H9 (cell line): ENCODE data around the gene RBM33. TPM values are rescaled to one million over a fixed set of nuclear protein-coding genes. Genes with fewer than 3 reads are reported as not detected.

Source experiments
- DNase-seq: peaks from one replicate; pipeline ENCODE4 v3.0.0-alpha.2; 2017
- H2AFZ ChIP-seq: one replicate; pipeline ENCODE4 v1.6.1; 2013; ENCODE audit warnings: mild to moderate bottlenecking, low read length, control low read depth, moderate library complexity
- H2AK5ac ChIP-seq: 2 replicates; pipeline ENCODE4 v1.6.1; 2013; ENCODE audit warnings: low read length, control low read depth, mixed read lengths; ENCODE audit not compliant: insufficient read length
- H2BK120ac ChIP-seq: one replicate; pipeline ENCODE4 v1.6.1; 2013; ENCODE audit warnings: low read depth, mild to moderate bottlenecking, low read length, control low read depth, inconsistent platforms; ENCODE audit not compliant: poor library complexity, severe bottlenecking
- H2BK12ac ChIP-seq: 2 replicates; pipeline ENCODE4 v1.6.1; 2013; ENCODE audit warnings: low read length, control low read depth, mixed read lengths, low read depth; ENCODE audit not compliant: insufficient read length
- H2BK15ac ChIP-seq: 2 replicates; pipeline ENCODE4 v1.6.1; 2013; ENCODE audit warnings: low read depth, low read length, control low read depth
- H2BK20ac ChIP-seq: one replicate; pipeline ENCODE4 v1.6.1; 2013; ENCODE audit warnings: low read depth, mild to moderate bottlenecking, low read length, control low read depth, inconsistent platforms; ENCODE audit not compliant: poor library complexity, severe bottlenecking
- H2BK5ac ChIP-seq: 2 replicates; pipeline ENCODE4 v1.6.1; 2013; ENCODE audit warnings: low read length, control low read depth, mixed read lengths; ENCODE audit not compliant: insufficient read length
- H3K14ac ChIP-seq: 2 replicates; pipeline ENCODE4 v1.6.1; 2013; ENCODE audit warnings: low read length, control low read depth; ENCODE audit not compliant: insufficient read depth
- H3K18ac ChIP-seq: 2 replicates; pipeline ENCODE4 v1.6.1; 2013; ENCODE audit warnings: low read depth, mild to moderate bottlenecking, mixed read lengths, low read length, control low read depth; ENCODE audit not compliant: insufficient read length
- H3K23ac ChIP-seq: 2 replicates; pipeline ENCODE4 v1.6.1; 2013; ENCODE audit warnings: low read length, control low read depth, mixed read lengths, low read depth; ENCODE audit not compliant: insufficient read length
- H3K23me2 ChIP-seq: 2 replicates; pipeline ENCODE4 v1.6.1; 2013; ENCODE audit warnings: low read depth, mild to moderate bottlenecking, mixed read lengths, low read length, control low read depth; ENCODE audit not compliant: insufficient read length, poor library complexity, severe bottlenecking
- H3K27ac ChIP-seq: 2 replicates; pipeline ENCODE4 v1.5.1; 2013; ENCODE audit warnings: low read length, control low read depth, mixed read lengths, low read depth; ENCODE audit not compliant: insufficient read length
- H3K27me3 ChIP-seq: 2 replicates; pipeline ENCODE4 v1.6.1; 2013; ENCODE audit warnings: low read length, control low read depth, inconsistent platforms; ENCODE audit not compliant: insufficient read depth
- H3K4ac ChIP-seq: 2 replicates; pipeline ENCODE4 v1.6.1; 2013; ENCODE audit warnings: low read depth, mild to moderate bottlenecking, control low read depth, inconsistent platforms, low read length, moderate library complexity
- H3K4me1 ChIP-seq: 2 replicates; pipeline ENCODE4 v1.6.1; 2013; ENCODE audit warnings: low read length, control low read depth, inconsistent platforms; ENCODE audit not compliant: insufficient read depth
- H3K4me2 ChIP-seq: 2 replicates; pipeline ENCODE4 v1.6.1; 2013; ENCODE audit warnings: low read length, control low read depth, mixed read lengths; ENCODE audit not compliant: insufficient read length, insufficient read depth
- H3K56ac ChIP-seq: 2 replicates; pipeline ENCODE4 v1.6.1; 2013; ENCODE audit warnings: low read depth, mild to moderate bottlenecking, mixed read lengths, low read length, control low read depth; ENCODE audit not compliant: insufficient read length
- H3K79me1 ChIP-seq: 2 replicates; pipeline ENCODE4 v1.6.1; 2013; ENCODE audit warnings: low read depth, mild to moderate bottlenecking, moderate library complexity, low read length, control low read depth, inconsistent platforms; ENCODE audit not compliant: insufficient read depth, poor library complexity, severe bottlenecking
- H3K79me2 ChIP-seq: 2 replicates; pipeline ENCODE4 v1.6.1; 2013; ENCODE audit warnings: low read length, control low read depth, inconsistent platforms; ENCODE audit not compliant: insufficient read depth
- H3K9ac ChIP-seq: 2 replicates; pipeline ENCODE4 v1.6.1; 2013; ENCODE audit warnings: low read length, control low read depth, mixed read lengths; ENCODE audit not compliant: insufficient read length; ENCODE audit errors: extremely low read depth
- H3K9me3 ChIP-seq: one replicate; pipeline ENCODE4 v1.6.1; 2013; ENCODE audit warnings: low read depth, low read length, inconsistent platforms; ENCODE audit not compliant: control insufficient read depth
- H3T11ph ChIP-seq: one replicate; pipeline ENCODE4 v1.6.1; 2013; ENCODE audit warnings: mild to moderate bottlenecking, low read length, control low read depth, inconsistent platforms
- H4K20me1 ChIP-seq: one replicate; pipeline ENCODE4 v1.6.1; 2013; ENCODE audit not compliant: control insufficient read depth, insufficient read length, insufficient read depth
- H4K5ac ChIP-seq: 2 replicates; pipeline ENCODE4 v1.6.1; 2013; ENCODE audit warnings: low read depth, mild to moderate bottlenecking, mixed read lengths, low read length, control low read depth; ENCODE audit not compliant: insufficient read length
- H4K8ac ChIP-seq: replicated peaks from 2 replicates; pipeline ENCODE4 v1.6.1; 2013; ENCODE audit warnings: low read length, control low read depth, mixed read lengths, low read depth; ENCODE audit not compliant: insufficient read length
- H4K91ac ChIP-seq: 2 replicates; pipeline ENCODE4 v1.6.1; 2013; ENCODE audit warnings: low read depth, mild to moderate bottlenecking, moderate library complexity, mixed read lengths, low read length, control low read depth; ENCODE audit not compliant: insufficient read length
- H3K27ac Mint-ChIP-seq, 3 experiments: 2 replicates in 2 of 3; 3 replicates in 1 of 3; pipeline ENCODE4 v1.8.0; 2020 to 2021; ENCODE audit warnings: mixed read lengths in 3 of 3, mild to moderate bottlenecking in 1 of 3, moderate library complexity in 1 of 3
- H3K27me3 Mint-ChIP-seq: 2 replicates; pipeline ENCODE4 v1.8.0; 2021; ENCODE audit warnings: low read depth, mild to moderate bottlenecking, moderate library complexity, mixed read lengths
- H3K36me3 Mint-ChIP-seq, 3 experiments: 2 replicates in 2 of 3; 3 replicates in 1 of 3; pipeline ENCODE4 v1.8.0; 2020 to 2021; ENCODE audit warnings: low read depth in 3 of 3, mixed read lengths in 3 of 3; ENCODE audit not compliant: insufficient read depth in 1 of 3
- H3K4me1 Mint-ChIP-seq, 2 experiments: 2 replicates each; pipeline ENCODE4 v1.8.0; 2020; ENCODE audit warnings: mixed read lengths in 2 of 2
- H3K4me3 Mint-ChIP-seq, 2 experiments: 2 replicates in 1 of 2; 3 replicates in 1 of 2; pipeline ENCODE4 v1.8.0; 2020 to 2021; ENCODE audit warnings: mild to moderate bottlenecking in 2 of 2, mixed read lengths in 2 of 2, moderate library complexity in 1 of 2
- H3K9me3 Mint-ChIP-seq, 2 experiments: 2 replicates in 1 of 2; 3 replicates in 1 of 2; pipeline ENCODE4 v1.8.0; 2020; ENCODE audit warnings: mild to moderate bottlenecking in 2 of 2, mixed read lengths in 2 of 2, moderate library complexity in 1 of 2
- CTCF ChIP-seq: fragments of 200-600 bp; sonication (generic); conservative IDR thresholded peaks from 3 replicates; pipeline ENCODE4 v1.8.0; 2021; ENCODE audit warnings: antibody characterized with exemption, mild to moderate bottlenecking
- WGBS: extraction: QIAGEN DNeasy Blood & Tissue Kit; methylation state at CpG from one replicate; pipeline ENCODE4 v1.1.7; 2013; ENCODE audit warnings: missing lambda C conversion rate, low lambda C conversion rate, mixed read lengths; ENCODE audit not compliant: insufficient read length; ENCODE audit errors: extremely low coverage; 5-methylcytosine and 5-hydroxymethylcytosine counted together
- total RNA-seq: library from RNA; stranded (reverse); gene quantifications from 2 replicates; pipeline ENCODE4 v1.2.1, GENCODE V29; 2021

The RBM33 gene
- total RNA-seq, 1 experiment from 2014 or later = 71.3 TPM

- Histone ChIP-seq H2BK120ac (no peak overlapping the region), H3K23ac (no peak overlapping the region), H4K5ac (no peak overlapping the region), H3T11ph (no peak overlapping the region), H4K91ac (no peak overlapping the region), H3K4me1 (no peaks in the 10 kb centered on the region; the same call in 1 of the 2 replicates), H3K56ac (no peak overlapping the region), H4K20me1 (no peaks in the 10 kb centered on the region), H3K4ac (no peak overlapping the region), H2BK5ac (no peak overlapping the region), H3K9ac (no peak overlapping the region), H2BK12ac (no peak overlapping the region), H2AFZ (no peak overlapping the region), H2BK20ac (no peak overlapping the region), H3K14ac (no peak overlapping the region), H3K18ac (no peak overlapping the region), H3K79me1 (no peaks in the 10 kb centered on the region), H3K4me2 (no peak overlapping the region), H3K27me3 (no peaks in the 10 kb centered on the region), H3K27ac (no peak overlapping the region), H4K8ac (no peak overlapping the region), H3K9me3 (no peaks in the 10 kb centered on the region), H3K23me2 (no peaks in the 10 kb centered on the region), H2AK5ac (no peak overlapping the region), H3K79me2 (peaks cover 4% of the 10 kb centered on the region; the same call in 1 of the 2 replicates), H2BK15ac (no peak overlapping the region)
- Mint-ChIP-seq H3K36me3 (peaks cover 35 to 46% (median 43%) of the 10 kb centered on the region in 3 experiments), H3K9me3 (peaks cover 6 to 7% of the 10 kb centered on the region in 2 experiments; a peak in 3 of 5 replicates), H3K4me1 (peaks cover 43 to 51% of the 10 kb centered on the region in 2 experiments), H3K4me3 (no peak overlapping the region), H3K27me3 (no peaks in the 10 kb centered on the region), H3K27ac (peak overlapping the region in 2 of 3 experiments; percentile 27 to 78; a peak in 3 of 7 replicates)
- TF ChIP-seq CTCF = no peak
- DNase-seq = no peak
- no CpG with 5 or more reads among the region's 9 CpGs for WGBS
Observed at GRCh38 chr7:155759740-155760430, 115.4 kb downstream of the RBM33 start.
